Measurements from ENCODE around the gene ARPP21. TPM values are rescaled to one million over a fixed set of nuclear protein-coding genes. Genes with fewer than 3 reads are reported as not detected.

Gene ARPP21
- total RNA-seq = not detected in 2 replicates

DNA sequence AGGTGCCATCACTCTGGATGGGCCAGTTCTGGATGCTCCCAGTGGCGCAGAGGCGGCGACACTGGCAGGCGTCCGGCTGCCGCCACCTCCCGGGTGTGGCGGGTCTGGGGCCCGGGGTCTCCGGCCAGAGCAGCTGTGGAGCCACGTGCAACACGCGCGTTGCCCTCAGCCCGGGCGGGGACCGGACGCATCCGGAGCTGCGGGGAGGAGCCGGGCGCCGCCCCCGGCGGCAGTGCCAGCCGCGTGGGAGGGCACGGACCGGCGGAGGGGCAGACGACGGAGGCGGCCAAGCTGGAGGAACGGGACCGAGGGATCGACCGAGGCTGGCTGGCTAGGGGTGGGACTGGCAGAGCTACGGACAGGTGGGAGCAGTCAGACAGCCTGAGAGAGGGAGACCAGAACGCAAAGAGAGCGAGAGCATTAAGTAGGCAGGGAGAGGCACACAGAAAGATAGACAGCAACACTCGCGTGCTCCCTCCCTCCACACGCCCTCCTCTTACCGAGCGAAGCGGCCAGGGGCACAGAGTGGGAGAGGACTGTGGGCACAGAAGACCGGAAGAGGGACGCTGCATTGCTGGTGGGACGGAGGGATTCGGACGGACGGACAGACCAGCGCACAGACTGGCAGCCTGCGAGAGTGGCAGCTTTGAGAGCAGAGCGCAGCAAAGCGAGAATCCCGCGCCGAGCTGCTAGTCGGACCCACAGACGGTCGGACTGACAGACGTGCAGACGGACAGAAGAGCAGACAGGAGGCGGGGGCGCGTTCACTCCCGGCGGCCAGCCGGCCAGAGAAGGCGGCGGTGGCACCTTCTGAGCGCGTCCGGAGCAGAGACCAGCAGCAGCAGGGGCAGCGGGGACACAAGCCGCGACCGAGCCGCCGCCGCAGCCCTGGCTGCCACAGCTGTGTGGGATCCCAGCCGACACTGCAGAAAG is at the start of gene ARPP21:
Gene ARPP21 (plus strand): TSS at position 272 of the 933 bp plus-strand sequence. CDS start 42,227 bp downstream, outside the sequence.

Measured in bronchus fibroblast of lung (primary cell).